HepG2 (cell line): ENCODE data around the gene LSM12. TPM values are rescaled to one million over a fixed set of nuclear protein-coding genes. Genes with fewer than 3 reads are reported as not detected.
A peak's percentile ranks its signal among the peaks of the same experiment; 100 is the strongest.

Experiments used
- CCDC6 ChIP-seq: sonication (generic); formaldehyde crosslinking; IDR thresholded peaks from 2 replicates; pipeline ENCODE4 v1.8.1; 2022; ENCODE audit warnings: mild to moderate bottlenecking, missing genetic modification reagents, moderate library complexity
- GABPA ChIP-seq, 2 experiments: IDR thresholded peaks; 2 replicates each; pipeline ENCODE4 v1.6.1; 2011 to 2016; ENCODE audit warnings: low read depth in 2 of 2, low read length in 1 of 2, missing biosample characterization in 1 of 2, missing genetic modification characterization in 1 of 2
- HES4 ChIP-seq: sonication (generic); formaldehyde crosslinking; IDR thresholded peaks from 2 replicates; pipeline ENCODE4 v1.9.0; 2021; ENCODE audit warnings: mild to moderate bottlenecking, missing genetic modification reagents, borderline replicate concordance
- KLF12 ChIP-seq: sonication (generic); formaldehyde crosslinking; IDR thresholded peaks from 2 replicates; pipeline ENCODE4 v1.4.0; 2020; ENCODE audit warnings: missing genetic modification reagents, borderline replicate concordance
- SAP130 ChIP-seq: IDR thresholded peaks from 2 replicates; pipeline ENCODE4 v1.6.1; 2016; ENCODE audit warnings: low read depth
- SP140L ChIP-seq: sonication (generic); formaldehyde crosslinking; IDR thresholded peaks from 2 replicates; pipeline ENCODE4 v1.4.0; 2020; ENCODE audit warnings: missing genetic modification reagents, borderline replicate concordance
- ZBTB20 ChIP-seq: sonication (generic); formaldehyde crosslinking; IDR thresholded peaks from 2 replicates; pipeline ENCODE4 v1.8.1; 2023; ENCODE audit warnings: missing genetic modification reagents, low read depth, mild to moderate bottlenecking, borderline replicate concordance
- ZNF12 ChIP-seq: sonication (generic); formaldehyde crosslinking; IDR thresholded peaks from 2 replicates; pipeline ENCODE4 v1.5.0; 2020; ENCODE audit warnings: missing genetic modification reagents
- ZNF441 ChIP-seq: sonication (generic); formaldehyde crosslinking; IDR thresholded peaks from 2 replicates; pipeline ENCODE4 v1.7.0; 2021; ENCODE audit warnings: missing genetic modification reagents, borderline replicate concordance
- ZNF558 ChIP-seq: sonication (generic); formaldehyde crosslinking; IDR thresholded peaks from 2 replicates; pipeline ENCODE4 v1.9.0; 2022; ENCODE audit warnings: mild to moderate bottlenecking, missing genetic modification reagents, borderline replicate concordance
- ZNF619 ChIP-seq: sonication (generic); formaldehyde crosslinking; IDR thresholded peaks from 2 replicates; pipeline ENCODE4 v1.4.0; 2020; ENCODE audit warnings: mild to moderate bottlenecking, missing genetic modification reagents
- ZNF772 ChIP-seq: sonication (generic); formaldehyde crosslinking; IDR thresholded peaks from 2 replicates; pipeline ENCODE4 v1.5.0; 2020; ENCODE audit warnings: mild to moderate bottlenecking, missing genetic modification reagents
- ZSCAN25 ChIP-seq: sonication (generic); formaldehyde crosslinking; IDR thresholded peaks from 2 replicates; pipeline ENCODE4 v1.8.0; 2022; ENCODE audit warnings: mild to moderate bottlenecking, missing genetic modification reagents
- polyA plus RNA-seq, 8 experiments: library from polyadenylated mRNA; depleted of rRNA in 3 of 8; stranded (reverse) in 7 of 8; unstranded in 1 of 8; fragments of >200 nt; fragmentation: Illumina TruSeq in 4 of 8; extraction: Trizol in 4 of 8; gene quantifications; 2 replicates each; pipeline versions ENCODE4 v1.2.1 to v1.2.3, GENCODE V29; 2011 to 2016; ENCODE audit warnings: low read depth in 4 of 8, missing spikeins in 1 of 8, mixed read lengths in 1 of 8; ENCODE audit not compliant: insufficient read depth in 1 of 8
- total RNA-seq, 5 experiments: library from RNA; depleted of rRNA; stranded (reverse); fragments of >200 nt; fragmentation: Illumina TruSeq; extraction: Trizol; gene quantifications; 2 replicates each; pipeline ENCODE4 v1.2.3, GENCODE V29; 2016; ENCODE audit warnings: low read depth in 1 of 5
- TF ChIP-seq, protein P1 (sequence below): sonication (generic); formaldehyde crosslinking; IDR thresholded peaks from 2 replicates; pipeline ENCODE4 v1.5.0; 2020; ENCODE audit warnings: missing genetic modification reagents, mild to moderate bottlenecking, borderline replicate concordance
- TF ChIP-seq, protein P2 (sequence below): sonication (generic); formaldehyde crosslinking; IDR thresholded peaks from 2 replicates; pipeline ENCODE4 v1.4.0; 2020; ENCODE audit warnings: low read depth, mild to moderate bottlenecking, missing genetic modification reagents
- TF ChIP-seq, protein P3 (sequence below): sonication (generic); formaldehyde crosslinking; IDR thresholded peaks from 2 replicates; pipeline ENCODE4 v1.8.0; 2022; ENCODE audit warnings: mild to moderate bottlenecking, missing genetic modification reagents
- TF ChIP-seq, protein P4 (sequence below): sonication (generic); formaldehyde crosslinking; IDR thresholded peaks from 2 replicates; pipeline ENCODE4 v1.4.0; 2020; ENCODE audit warnings: missing genetic modification reagents
- TF ChIP-seq, protein P5 (sequence below): sonication (generic); formaldehyde crosslinking; IDR thresholded peaks from 2 replicates; pipeline ENCODE4 v1.8.1; 2023; ENCODE audit warnings: mild to moderate bottlenecking, missing genetic modification reagents
- TF ChIP-seq, protein P6 (sequence below): sonication (generic); formaldehyde crosslinking; IDR thresholded peaks from 2 replicates; pipeline ENCODE4 v1.5.1; 2020; ENCODE audit warnings: mild to moderate bottlenecking, missing genetic modification reagents, borderline replicate concordance

The LSM12 gene
- total and polyA plus RNA-seq, 2 of the 13 experiments (the other 11 are each of a cell fraction or from before 2014, with no cell fraction given): 52.8 to 55.7 TPM

DNA sequence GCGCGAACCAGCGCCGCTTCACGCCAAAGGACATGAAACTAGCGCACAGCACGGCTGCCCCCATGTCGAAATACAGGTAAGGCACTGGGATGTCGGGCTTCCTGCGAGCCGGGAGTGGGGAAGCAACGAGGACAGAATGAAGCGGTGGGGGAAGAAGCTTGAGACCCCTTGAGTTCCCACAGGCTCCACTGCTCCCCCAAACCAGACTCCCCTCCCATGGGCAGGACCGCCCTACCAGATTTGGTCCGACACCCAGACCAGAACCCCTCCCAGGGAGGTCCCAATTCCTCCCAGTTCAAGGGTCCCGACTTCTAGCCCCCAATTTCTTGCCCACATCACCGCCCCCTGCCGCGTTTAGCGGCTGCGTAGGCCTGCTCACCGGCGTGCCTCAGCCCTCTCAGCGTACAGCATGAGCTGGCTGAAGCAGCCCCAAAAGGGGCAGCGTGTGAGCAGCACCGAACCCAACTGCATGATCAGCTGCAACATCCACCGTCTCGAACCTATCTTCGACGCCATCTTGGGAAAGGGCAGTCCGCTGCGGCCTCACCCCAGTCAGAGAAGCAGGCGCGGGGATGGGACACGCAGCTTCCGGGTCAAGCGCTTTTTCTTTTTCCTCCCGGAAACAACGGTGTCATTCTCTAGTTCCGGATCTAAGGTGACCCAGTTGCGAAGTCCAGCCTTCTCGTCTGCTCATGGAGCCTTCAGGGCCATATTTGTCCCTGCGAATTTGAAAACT is 51.9 kb downstream of the LSM12 start, which contains the start of gene TMEM101 (continued):
- TF ChIP-seq GABPA (IDR thresholded peaks at IDR 0.05; ENCODE audit: low read depth, low read length) (peak; percentile 96), GABPA (CRISPR knock-in tag; IDR thresholded peaks at IDR 0.05; ENCODE audit: low read depth) (peak; percentile 100), ZNF12 (CRISPR knock-in tag) (peak; percentile 91), ZNF772 (CRISPR knock-in tag) (peak; percentile 78), SP140L (CRISPR knock-in tag) (peak; percentile 98; the same call in 1 of the 2 replicates), ZNF619 (CRISPR knock-in tag) (peak; percentile 92), ZBTB20 (peak; percentile 88), SAP130 (CRISPR knock-in tag) (peak; percentile 96), ZNF558 (peak; percentile 47), KLF12 (CRISPR knock-in tag) (no peak), ZSCAN25 (CRISPR knock-in tag) (peak; percentile 86), HES4 (CRISPR knock-in tag) (no peak; the same call in 1 of the 2 replicates), ZNF441 (CRISPR knock-in tag) (peak; percentile 72), CCDC6 (CRISPR knock-in tag) (no peak)
- TF ChIP-seq, protein P1, sequence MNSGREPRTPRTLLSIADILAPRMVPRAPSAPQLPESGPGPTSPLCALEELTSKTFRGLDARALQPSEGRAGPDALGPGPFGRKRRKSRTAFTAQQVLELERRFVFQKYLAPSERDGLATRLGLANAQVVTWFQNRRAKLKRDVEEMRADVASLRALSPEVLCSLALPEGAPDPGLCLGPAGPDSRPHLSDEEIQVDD (CRISPR knock-in tag): peak; percentile 5
- TF ChIP-seq, protein P2, sequence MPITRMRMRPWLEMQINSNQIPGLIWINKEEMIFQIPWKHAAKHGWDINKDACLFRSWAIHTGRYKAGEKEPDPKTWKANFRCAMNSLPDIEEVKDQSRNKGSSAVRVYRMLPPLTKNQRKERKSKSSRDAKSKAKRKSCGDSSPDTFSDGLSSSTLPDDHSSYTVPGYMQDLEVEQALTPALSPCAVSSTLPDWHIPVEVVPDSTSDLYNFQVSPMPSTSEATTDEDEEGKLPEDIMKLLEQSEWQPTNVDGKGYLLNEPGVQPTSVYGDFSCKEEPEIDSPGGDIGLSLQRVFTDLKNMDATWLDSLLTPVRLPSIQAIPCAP: peak; percentile 95
- TF ChIP-seq, protein P3, sequence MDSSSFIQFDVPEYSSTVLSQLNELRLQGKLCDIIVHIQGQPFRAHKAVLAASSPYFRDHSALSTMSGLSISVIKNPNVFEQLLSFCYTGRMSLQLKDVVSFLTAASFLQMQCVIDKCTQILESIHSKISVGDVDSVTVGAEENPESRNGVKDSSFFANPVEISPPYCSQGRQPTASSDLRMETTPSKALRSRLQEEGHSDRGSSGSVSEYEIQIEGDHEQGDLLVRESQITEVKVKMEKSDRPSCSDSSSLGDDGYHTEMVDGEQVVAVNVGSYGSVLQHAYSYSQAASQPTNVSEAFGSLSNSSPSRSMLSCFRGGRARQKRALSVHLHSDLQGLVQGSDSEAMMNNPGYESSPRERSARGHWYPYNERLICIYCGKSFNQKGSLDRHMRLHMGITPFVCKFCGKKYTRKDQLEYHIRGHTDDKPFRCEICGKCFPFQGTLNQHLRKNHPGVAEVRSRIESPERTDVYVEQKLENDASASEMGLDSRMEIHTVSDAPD (CRISPR knock-in tag): peak; percentile 90
- TF ChIP-seq, protein P4, sequence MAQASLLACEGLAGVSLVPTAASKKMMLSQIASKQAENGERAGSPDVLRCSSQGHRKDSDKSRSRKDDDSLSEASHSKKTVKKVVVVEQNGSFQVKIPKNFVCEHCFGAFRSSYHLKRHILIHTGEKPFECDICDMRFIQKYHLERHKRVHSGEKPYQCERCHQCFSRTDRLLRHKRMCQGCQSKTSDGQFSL (CRISPR knock-in tag): peak; percentile 76
- TF ChIP-seq, protein P5, sequence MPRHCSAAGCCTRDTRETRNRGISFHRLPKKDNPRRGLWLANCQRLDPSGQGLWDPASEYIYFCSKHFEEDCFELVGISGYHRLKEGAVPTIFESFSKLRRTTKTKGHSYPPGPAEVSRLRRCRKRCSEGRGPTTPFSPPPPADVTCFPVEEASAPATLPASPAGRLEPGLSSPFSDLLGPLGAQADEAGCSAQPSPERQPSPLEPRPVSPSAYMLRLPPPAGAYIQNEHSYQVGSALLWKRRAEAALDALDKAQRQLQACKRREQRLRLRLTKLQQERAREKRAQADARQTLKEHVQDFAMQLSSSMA (CRISPR knock-in tag): peak; percentile 91
- TF ChIP-seq, protein P6, sequence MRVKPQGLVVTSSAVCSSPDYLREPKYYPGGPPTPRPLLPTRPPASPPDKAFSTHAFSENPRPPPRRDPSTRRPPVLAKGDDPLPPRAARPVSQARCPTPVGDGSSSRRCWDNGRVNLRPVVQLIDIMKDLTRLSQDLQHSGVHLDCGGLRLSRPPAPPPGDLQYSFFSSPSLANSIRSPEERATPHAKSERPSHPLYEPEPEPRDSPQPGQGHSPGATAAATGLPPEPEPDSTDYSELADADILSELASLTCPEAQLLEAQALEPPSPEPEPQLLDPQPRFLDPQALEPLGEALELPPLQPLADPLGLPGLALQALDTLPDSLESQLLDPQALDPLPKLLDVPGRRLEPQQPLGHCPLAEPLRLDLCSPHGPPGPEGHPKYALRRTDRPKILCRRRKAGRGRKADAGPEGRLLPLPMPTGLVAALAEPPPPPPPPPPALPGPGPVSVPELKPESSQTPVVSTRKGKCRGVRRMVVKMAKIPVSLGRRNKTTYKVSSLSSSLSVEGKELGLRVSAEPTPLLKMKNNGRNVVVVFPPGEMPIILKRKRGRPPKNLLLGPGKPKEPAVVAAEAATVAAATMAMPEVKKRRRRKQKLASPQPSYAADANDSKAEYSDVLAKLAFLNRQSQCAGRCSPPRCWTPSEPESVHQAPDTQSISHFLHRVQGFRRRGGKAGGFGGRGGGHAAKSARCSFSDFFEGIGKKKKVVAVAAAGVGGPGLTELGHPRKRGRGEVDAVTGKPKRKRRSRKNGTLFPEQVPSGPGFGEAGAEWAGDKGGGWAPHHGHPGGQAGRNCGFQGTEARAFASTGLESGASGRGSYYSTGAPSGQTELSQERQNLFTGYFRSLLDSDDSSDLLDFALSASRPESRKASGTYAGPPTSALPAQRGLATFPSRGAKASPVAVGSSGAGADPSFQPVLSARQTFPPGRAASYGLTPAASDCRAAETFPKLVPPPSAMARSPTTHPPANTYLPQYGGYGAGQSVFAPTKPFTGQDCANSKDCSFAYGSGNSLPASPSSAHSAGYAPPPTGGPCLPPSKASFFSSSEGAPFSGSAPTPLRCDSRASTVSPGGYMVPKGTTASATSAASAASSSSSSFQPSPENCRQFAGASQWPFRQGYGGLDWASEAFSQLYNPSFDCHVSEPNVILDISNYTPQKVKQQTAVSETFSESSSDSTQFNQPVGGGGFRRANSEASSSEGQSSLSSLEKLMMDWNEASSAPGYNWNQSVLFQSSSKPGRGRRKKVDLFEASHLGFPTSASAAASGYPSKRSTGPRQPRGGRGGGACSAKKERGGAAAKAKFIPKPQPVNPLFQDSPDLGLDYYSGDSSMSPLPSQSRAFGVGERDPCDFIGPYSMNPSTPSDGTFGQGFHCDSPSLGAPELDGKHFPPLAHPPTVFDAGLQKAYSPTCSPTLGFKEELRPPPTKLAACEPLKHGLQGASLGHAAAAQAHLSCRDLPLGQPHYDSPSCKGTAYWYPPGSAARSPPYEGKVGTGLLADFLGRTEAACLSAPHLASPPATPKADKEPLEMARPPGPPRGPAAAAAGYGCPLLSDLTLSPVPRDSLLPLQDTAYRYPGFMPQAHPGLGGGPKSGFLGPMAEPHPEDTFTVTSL (CRISPR knock-in tag): peak; percentile 53; the same call in 1 of the 2 replicates
